ENCODE data around the gene KCTD2. TPM values are rescaled to one million over a fixed set of nuclear protein-coding genes. Genes with fewer than 3 reads are reported as not detected.
A peak's percentile ranks its signal among the peaks of the same experiment; 100 is the strongest.

KCTD2 gene
- total and polyA plus RNA-seq, 9 of the 15 experiments (the other 6 are each of a cell fraction or from before 2014, with no cell fraction given): 1.7 to 32.9 (median 15.8) TPM

GRCh38 chr17:75079023-75079373, 32.0 kb downstream of the KCTD2 start:
- intact Hi-C loops (cut with micrococcal nuclease) (no loop called here), in situ Hi-C loops (cut with MboI) (no loop called here)
- DNase-seq (ENCODE audit: extremely low read depth in 1 of 4, low spot score in 3 of 4): no peak
- TF ChIP-seq KAT2B (IDR thresholded peaks at IDR 0.05; ENCODE audit: low read depth, low read length): no peak
- TF ChIP-seq ZNF274 (IDR thresholded peaks at IDR 0.05; ENCODE audit: borderline replicate concordance, low read depth, low read length): no peak
- TF ChIP-seq ZNF436 (CRISPR knock-in tag; IDR thresholded peaks at IDR 0.05): no peak
- TF ChIP-seq CTCF (IDR thresholded peaks at IDR 0.05 in 2 of 3, conservative IDR thresholded peaks at IDR 0.05 in 1 of 3; ENCODE audit: insufficient read depth in 2 of 3, low read depth in 1 of 3, low read length in 3 of 3): 0 out of 6 replicates have a peak, but pooled peaks of 1 of the 3 experiments have one; percentile 2
- no peak for TF ChIP-seq ZBTB17 (CRISPR knock-in tag; IDR thresholded peaks at IDR 0.05)
- Histone ChIP-seq H3K36me3 (ENCODE audit: control insufficient read depth, insufficient read depth, low read length) (no peaks in the 10 kb centered on the region), H3K27me3 (ENCODE audit: control insufficient read depth in 2 of 2, insufficient read depth in 2 of 2, low read length in 2 of 2) (no peaks in the 10 kb centered on the region), H2AFZ (ENCODE audit: low read depth, low read length) (peak overlapping the region; percentile 3; the same call in 1 of the 2 replicates), H3K4me3 (no peak overlapping the region), H3K4me1 (replicated peaks in 1 of 2; ENCODE audit: control insufficient read depth in 2 of 2, insufficient read depth in 2 of 2, low read length in 2 of 2) (peaks cover 19 to 35% of the 10 kb centered on the region in 2 experiments), H3K9me1 (ENCODE audit: control insufficient read depth, insufficient read depth, low read length) (no peaks in the 10 kb centered on the region), H3K9me3 (replicated peaks; ENCODE audit: control insufficient read depth, insufficient read depth, low read depth, low read length) (no peaks in the 10 kb centered on the region), H4K20me1 (replicated peaks; ENCODE audit: control insufficient read depth, insufficient read depth, low read length) (no peaks in the 10 kb centered on the region), H3K27ac (ENCODE audit: extremely low read depth, low read depth, low read length) (no peak overlapping the region), H3K79me2 (ENCODE audit: control insufficient read depth, insufficient read depth, low read length) (no peaks in the 10 kb centered on the region), H3K9ac (ENCODE audit: insufficient read depth in 1 of 2, low read depth in 2 of 2, low read length in 2 of 2) (peak overlapping the region in 1 of 2 experiments; percentile 36; a peak in 1 of 4 replicates), H3K4me2 (ENCODE audit: insufficient read depth, low read length) (no peak overlapping the region)
- FAIRE-seq: no peak
- ChIA-PET POLR2A (interaction anchor here (0.5 to 1.9 kb wide), 6 partner anchors 9 to 75 kb away, joined by 3 to 7 read pairs (median 4); partner anchors contain the start of genes JPT1 and SLC16A5), CTCF (ENCODE audit: low intra/inter-chr PET ratio) (no interaction called here)
- no TSS peak for BruUV-seq (replicated peaks)
- 70% methylated on average over 8 of the region's 8 CpGs for WGBS (ENCODE audit: insufficient coverage, low coverage, missing lambda C conversion rate)
- ATAC-seq: no peak
